ENCODE results near the gene C6orf47.

C6orf47 gene

GRCh38 chr6:31661262-31662123, 915 bp upstream of the C6orf47 start:
- DNase-seq (ENCODE audit: low read depth): no peak

DNA sequence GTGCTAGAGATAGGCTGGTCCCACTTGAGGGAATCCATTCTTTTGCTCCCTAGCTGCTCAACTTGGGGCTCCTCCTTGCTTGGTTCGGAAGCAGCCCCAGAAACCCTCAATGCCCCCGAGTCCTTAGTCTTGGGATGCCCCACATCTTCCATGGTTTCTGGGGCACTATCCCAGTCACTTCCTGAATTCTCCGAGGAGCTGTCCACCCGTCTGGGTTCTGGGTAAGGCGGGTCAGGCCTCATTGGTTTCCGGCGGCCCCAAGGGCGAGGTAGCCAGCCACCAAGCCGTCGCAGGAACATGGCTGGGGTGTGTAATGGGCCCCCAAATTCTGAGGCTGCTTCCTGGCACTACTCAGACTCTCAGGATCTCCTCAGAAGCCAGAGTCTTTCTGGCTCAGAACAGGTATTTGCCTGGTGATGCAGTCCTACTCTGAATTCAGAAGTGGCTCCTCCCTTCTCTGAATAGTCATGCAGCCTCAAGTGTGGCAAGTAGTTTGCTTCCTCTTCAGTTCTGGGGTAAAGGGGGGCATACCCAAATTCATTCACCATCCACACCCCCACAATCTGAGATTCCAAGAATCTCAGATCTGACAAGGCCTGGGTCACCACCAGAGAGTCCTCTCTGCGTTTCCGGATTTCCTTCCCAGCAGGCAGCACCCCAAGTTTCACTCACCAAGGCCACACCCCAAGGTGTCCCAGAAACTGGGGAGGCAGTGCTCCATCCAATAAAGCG, 763 bp downstream of the C6orf47 start:
- DNase-seq (ENCODE audit: low read depth): no peak

GRCh38 chr6:31658983-31659648, 1.5 kb downstream of the C6orf47 start:
- no peak for DNase-seq (ENCODE audit: low read depth)

- no peak for DNase-seq (ENCODE audit: low read depth)
Observed at GRCh38 chr6:31658158-31658688, 2.4 kb downstream of the C6orf47 start.

DNA sequence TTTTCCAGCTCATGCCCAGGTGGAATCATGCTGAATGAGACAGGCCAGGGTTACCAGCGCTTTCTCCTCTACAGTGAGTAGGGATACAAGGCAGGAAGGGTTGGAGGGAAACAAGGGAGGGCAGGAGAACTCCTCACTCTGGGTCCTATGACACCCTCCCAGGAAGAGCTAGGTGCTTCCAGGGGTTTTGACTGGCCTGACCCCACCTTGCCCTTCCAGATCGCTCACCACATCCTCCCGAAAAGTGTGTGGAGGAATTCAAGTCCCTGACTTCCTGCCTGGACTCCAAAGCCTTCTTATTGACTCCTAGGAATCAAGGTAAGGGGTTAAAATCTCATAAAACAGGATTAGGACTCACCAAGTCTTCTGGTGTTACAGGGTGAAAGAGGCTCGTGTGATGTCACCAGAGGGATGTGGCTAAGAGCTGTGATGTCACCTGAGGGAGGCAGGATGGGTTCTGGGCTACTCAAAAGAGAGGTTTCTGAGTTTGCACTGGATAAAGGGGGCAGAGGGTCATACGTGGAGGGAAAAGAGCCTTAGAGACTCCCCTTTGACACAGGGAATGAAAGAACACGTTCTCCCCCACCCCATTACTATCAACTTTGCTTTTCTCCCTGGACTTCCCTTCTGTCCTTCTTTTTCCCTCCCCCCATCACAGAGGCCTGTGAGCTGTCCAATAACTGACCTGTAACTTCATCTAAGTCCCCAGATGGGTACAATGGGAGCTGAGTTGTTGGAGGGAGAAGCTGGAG, 3.0 kb downstream of the C6orf47 start:
- no peak for DNase-seq (ENCODE audit: low read depth)

GRCh38 chr6:31655349-31656237, 5.0 kb downstream of the C6orf47 start, which contains the start of gene APOM:
APOM (plus strand) TSS chr6:31655894; CDS start chr6:31655967, 73 bp downstream.
- no peak for DNase-seq (ENCODE audit: low read depth)

DNA sequence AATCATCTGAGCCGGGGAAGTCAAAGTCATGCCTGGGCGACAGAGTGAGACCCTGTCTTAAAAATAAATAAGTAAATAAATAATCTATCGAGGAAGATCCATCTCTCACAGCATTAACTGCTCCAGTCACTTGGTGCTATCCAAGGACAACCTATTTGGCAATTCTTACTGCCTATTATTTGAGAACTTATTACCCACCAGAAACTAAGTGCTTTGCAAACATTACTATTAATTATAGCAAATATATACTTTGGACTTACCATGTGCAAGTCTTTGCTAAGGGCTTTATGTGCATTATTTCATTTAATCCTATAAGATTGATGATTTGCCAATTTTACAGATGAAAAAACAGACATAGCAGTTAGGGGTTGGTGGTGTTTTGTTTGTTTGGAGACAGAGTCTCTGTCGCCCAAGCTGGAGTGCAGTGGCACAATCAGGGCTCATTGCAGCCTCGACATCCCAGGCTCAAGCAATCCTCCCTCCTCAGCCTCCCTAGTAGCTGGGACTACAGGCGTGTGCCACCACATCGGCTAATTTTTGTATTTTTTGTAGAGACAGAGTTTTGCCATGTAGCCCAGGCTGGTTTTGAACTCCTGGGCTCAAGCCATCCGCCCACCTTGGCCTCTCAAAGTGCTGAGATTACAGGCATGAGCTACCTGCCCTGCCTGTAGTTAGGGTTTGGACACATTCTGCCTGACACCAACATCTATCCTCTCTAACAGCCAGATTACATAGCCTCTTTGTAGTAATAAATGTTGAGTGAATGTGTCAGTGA, 5.8 kb downstream of the C6orf47 start:
- no peak for DNase-seq (ENCODE audit: low read depth)

- DNase-seq (ENCODE audit: low read depth): peak; percentile 77
Observed at GRCh38 chr6:31652925-31653724, 7.5 kb downstream of the C6orf47 start.

GRCh38 chr6:31651602-31652191, 8.9 kb downstream of the C6orf47 start:
- no peak for DNase-seq (ENCODE audit: low read depth)

DNA sequence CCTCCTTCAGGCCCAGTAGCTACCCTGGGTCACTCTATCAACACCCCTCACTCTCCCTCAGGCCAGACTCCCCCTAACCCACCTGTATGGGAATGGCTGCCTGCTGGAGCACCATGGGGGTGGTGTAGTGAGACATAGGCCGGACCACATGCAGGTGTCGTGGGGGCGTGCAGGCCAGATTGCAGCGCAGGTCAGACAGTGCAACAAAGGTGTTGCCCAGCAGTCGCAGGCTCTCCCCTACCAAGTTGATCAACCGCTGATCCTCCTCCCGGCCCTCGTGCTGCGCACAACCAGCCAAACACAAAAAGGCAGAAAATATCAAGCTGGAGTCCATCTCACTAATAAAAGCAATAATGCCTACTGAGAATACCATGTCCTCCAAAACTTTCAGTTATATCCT, 15.3 kb downstream of the C6orf47 start:
- DNase-seq (ENCODE audit: low read depth): no peak

DNA sequence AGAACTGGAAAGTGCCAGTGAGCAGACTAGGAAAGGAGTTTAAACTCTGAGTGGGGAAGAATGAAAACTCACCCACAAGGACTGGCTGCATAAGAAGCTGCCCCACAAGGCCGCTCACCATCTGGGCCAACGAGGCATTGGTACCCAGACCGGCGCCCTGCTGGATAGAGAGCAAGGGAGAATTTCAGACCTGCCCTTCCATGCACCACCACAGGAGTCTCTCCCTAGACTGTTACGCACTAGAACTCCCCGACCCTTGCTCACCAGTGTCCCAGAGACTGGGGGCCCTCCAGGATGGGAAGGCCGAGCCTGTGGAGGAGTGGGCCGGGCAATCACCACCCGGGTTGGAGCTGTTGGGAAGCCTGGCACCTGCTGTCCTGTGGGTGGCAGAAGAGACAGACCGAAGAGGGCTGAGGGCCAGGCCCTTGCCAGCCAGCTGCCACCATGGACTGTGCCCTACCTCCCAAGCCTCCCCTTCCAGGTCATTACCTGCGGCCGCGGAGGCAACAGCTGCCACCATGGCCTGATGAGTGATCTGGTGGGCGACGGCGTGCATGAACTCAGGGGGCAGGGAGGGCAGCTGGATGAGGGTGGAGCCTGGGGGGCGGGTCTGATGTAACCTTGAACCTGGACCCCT, 16.6 kb downstream of the C6orf47 start:
- DNase-seq (ENCODE audit: low read depth): no peak

GRCh38 chr6:31642798-31643570, 17.6 kb downstream of the C6orf47 start:
- no peak for DNase-seq (ENCODE audit: low read depth)

GRCh38 chr6:31641370-31641769, 19.2 kb downstream of the C6orf47 start:
- DNase-seq (ENCODE audit: low read depth): no peak

- no peak for DNase-seq (ENCODE audit: low read depth)
Observed at GRCh38 chr6:31640612-31641011, 20.0 kb downstream of the C6orf47 start.

GRCh38 chr6:31639449-31639861, 21.1 kb downstream of the C6orf47 start:
- DNase-seq (ENCODE audit: low read depth): no peak

DNA sequence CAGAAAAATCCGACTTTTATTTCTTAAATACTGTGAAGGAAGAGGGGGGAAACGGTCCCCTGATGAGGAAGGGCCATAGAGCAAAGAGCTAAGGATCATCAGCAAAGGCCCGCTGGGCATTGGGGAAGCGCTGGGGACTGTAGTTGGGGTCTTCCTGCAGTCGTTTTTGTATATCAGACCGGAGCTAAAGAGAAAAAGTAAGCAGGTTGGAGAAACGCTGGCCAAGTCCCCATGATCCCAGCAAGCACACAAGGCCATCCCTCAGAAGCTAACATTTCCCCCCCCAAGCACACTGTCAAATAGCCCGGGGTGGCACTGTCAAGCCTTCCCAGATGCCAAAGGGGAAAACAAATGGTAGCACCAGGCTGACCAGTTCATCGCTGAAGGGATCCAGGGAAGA, 21.5 kb downstream of the C6orf47 start:
- no peak for DNase-seq (ENCODE audit: low read depth)

Measured in activated T-helper 9 cell treated with anti-CD3 and anti-CD28 coated beads, Interleukin-2, amount 50 U/mL, for 16 hours (primary cell).